HG02885 (cell line): Measurements from ENCODE around the gene GNPTAB.
"Not testable (repeated sequence)": the region's sequence is repeated elsewhere in the genome, so short reads cannot be mapped to it uniquely, and the experiment has no call there.

Experiments used
- ATAC-seq: cut with Tn5 transposase; IDR thresholded peaks from one replicate; pipeline ENCODE4 v1.9.1; 2021; ENCODE audit warnings: mild to moderate bottlenecking; ENCODE audit not compliant: unreplicated experiment, poor library complexity

GNPTAB gene

DNA sequence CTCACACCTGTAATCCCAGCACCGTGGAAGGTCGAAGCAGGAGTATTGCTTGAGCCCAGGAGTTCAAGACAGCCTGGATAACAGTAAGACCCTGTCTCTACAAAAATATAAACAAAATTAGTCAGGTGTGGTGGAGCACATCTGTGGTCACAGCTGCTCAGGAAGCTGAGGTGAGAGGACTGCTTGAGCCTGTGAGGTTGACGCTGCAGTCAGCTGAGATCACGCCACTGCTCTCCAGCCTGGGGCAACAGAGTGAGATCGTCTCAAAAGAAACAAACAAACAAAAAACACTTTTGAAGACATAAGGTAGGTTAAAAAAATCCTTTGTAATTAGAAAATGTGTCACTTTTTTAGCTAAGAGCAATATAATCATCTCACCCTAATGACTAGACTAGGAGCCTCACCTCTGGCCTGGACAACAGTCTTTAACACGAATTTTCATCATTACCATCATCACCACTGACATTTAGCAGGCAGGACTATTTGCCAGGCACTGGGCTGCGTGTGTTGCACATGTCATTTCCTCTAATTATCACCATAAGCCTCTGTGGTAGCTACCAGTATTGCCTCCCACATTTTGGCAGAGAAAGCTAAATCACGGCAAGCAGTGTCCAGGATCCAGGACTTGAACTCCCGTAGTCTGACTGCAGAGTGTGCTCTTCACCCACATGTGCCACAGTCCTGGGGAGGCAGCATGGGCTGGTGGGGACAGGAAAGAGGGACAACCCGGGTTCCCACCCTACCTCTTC is 86.9 kb downstream of the GNPTAB start:
- ATAC-seq, result peak; percentile 94

DNA sequence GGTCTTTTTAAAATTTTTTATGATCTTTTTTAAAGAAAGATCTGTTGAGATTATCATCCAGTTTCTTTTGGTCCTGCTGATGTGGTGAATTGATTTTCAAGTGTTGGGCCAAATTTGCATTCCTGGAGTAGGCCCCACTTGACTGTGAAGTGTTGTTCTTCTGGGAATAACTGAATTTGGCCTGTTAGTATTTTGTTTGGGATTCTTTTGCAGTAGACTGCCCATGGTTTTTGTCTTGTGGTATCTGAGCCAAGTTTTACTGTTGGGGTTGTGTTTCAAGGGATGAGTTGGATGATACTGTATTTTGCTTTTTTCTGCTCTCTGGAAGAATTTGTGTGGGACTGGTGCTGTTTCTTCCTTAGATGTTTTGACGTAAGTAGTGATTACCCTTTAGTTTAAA is 87.5 kb downstream of the GNPTAB start:
- no peak for ATAC-seq

DNA sequence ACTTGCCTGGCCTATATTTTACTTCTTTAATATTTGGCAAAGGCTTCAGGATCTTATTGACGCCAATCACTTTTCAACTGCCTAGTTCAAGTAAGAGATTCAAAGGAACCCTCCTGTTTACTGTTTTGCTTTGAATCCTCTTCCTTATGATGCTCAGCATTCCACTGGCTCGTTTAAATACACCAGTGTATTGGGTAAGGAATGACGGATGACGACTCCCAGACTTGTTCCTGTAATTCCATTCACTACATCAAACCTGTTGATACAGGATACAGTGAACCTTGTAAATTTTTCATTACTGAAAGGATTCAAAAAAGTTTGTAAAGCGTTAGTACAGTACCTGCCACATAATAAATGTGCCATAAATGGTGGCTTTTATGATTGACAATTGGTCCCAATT is 89.8 kb downstream of the GNPTAB start:
- ATAC-seq, result no peak

DNA sequence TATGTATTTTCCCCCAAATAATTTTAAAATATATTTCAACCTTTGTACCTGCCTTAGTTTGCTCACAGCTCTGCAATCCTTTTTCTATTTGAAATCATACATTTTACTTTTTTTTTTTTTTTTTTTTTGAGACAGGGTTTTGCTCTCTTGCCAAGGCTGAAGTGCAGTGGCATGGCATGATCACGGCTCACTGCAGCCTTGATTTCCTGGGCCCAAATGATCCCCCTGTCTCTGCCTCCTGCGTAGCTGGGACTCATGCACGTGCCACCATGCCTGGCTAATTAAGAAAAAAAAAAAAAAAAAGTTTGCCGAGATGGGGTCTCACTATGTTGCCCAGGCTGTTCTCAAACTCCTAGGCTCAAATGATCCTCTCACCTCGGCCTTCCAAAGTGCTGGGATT is 90.2 kb downstream of the GNPTAB start:
- no peak for ATAC-seq

DNA sequence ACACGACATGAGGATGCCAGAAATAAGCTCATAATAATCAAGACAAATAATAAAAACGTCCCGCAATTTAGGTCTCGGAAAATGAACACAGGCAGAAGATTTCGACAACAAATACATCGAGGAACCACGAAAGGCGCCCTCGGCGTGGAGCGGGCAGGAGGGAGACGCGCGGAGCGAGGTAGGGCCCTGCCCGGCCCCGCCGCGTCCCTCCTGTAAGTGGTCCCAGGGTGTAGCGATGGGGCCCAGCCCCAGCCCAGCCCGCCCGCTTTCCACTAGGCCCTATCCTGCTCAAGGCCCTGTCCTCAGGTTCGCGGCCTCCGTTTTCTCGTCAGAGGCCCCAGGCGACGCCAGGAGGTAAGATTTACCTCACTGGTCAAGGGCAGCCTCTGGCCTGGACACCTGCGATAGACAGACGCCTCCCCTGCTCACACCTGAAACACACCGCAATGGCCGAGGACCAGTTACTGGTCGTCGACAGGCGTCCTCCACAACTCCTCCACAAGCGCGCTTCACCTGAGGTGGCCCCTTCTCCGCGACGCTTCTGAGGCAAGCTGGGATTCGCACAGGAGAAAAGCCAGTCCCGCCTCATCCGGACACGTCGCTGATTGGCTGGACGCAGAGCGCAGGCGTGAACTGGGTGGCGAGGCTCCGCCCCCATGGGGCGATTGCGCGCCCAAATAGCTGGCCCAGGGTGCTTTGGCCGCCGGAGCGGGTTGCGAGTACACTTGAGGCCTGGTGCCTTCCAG is 91.7 kb downstream of the GNPTAB start, which contains the start of gene SYCP3:
Gene SYCP3, minus strand, starts transcription at position 543 of the 746 bp plus-strand sequence. CDS start 1,527 bp downstream, outside the sequence.
- ATAC-seq, result no peak

DNA sequence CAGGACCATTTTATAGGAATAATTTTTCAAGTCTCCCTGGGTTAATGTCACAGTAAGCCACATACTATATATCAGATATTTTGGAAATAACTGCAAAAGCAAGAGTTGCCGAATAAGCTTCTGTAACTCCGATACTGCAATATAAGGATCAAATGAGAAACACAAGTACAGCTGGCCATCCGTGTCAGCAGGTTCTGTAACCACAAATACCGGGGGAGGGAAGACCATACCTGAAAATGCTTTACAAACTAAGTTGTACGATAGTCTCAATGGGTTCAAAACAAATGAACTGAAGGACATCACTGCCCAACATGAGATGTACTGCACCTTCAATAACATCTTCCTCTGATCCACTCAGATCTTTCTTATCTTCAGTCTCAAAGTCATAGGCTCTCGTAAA is 93.3 kb downstream of the GNPTAB start:
- ATAC-seq, result no peak

DNA sequence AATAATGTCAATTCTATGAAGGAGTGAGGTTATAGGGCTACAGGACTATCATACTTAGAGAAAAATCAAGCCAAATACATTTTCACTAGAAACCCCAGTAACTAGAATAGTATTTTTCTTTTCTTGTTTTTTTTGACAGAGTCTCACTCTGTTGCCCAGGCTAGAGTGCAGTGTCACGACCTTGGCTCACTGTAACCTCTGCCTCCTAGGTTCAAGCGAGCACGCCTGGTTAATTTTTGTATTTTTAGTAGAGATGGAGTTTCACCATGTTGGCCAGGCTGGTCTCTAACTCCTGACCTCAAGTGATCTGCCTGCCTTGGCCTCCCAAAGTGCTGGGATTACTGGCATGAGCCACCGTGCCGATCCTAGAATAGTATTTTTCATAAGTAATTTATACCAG is 96.3 kb downstream of the GNPTAB start:
- not testable (repeated sequence) for ATAC-seq

DNA sequence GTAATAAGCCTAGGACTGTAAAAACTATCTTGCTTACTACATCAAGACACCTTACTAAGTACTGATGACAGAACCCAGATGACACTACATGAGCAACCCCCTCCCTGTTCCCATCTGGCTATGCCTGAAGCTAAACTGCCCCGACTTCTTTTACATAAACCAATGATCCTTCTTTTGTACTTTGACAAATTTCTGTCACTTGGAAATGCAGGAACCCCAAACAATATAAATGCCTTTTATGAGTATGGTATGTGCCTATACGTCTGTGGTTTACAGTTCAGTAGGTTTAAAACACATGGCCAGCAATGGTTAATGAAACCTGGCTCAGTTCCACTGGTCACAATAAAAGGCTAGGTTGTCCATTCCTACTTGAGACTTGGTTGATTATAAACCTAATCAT is 97.6 kb downstream of the GNPTAB start:
- ATAC-seq, result no peak

DNA sequence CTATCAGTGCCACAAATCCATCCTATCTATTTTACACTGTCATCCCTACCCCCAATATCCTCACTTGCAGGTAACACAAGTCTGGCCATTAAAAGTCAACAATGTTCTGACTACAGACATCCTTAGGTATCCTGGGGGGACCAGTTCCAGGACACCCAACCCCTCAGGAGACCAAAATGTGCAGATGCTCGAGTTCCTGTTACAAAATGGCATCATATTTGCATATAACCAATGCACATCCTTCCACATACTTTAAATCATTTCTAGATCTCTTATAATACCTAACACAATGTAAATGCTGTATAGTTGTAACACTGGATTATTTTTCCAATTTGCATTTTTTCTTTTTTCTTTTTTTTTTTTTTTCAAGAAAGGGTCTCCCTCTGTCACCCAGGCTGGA is 98.4 kb downstream of the GNPTAB start:
- ATAC-seq, result no peak

DNA sequence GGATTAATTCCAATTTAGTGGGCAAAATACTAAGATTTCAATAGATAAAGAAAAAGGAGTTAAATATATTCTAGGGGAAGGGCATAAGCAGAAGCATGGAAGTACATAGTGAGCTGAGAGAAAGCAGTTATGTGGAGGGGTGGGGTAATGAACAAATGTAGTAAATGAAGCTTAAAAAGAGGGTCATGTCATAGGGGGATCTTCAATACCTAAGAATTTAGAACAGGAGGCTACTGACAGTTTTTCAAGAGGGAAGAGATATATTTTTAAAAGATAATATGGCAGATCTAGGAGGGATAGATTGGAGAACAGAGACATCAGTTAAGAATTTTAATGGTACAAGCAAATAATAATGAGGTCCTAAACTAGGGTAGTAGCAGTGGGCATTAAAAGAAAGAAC is 100.9 kb downstream of the GNPTAB start:
- no peak for ATAC-seq

DNA sequence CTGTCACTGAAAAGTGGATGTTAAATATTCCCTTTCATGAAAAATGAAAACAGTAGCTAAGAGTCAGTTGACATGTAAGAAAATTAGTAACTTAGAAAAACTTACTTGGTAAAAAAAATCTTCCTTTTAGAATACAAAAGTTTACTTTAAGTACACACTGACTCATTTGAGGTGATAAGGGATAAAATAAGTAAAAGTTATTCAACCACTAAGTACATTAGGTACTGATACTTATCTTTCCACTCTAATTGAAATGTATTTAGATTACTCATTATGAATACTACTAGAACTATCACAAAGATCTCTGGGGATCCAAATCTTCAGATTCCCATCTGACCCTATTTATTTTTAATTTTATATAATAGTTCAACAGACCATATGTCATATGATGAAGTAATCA is 103.7 kb downstream of the GNPTAB start:
- ATAC-seq, result no peak

DNA sequence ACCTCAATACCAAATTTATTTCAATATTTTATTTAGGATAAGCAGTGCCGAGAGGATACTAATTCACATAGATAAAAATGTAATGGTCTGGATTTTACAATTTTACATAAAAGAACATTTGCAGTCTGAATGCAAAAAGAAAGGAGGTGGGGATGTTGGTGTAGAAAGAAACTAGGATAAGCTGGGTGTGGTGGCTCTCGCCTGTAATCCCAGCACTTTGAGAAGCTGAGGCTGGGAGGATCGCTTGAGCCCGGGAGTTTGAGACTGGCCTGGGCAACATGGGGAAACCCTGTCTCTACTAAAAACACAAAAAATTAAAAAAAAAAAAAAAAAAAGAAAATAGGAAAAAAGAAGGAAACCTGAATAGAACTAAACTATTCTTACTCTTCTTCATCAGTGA is 108.4 kb downstream of the GNPTAB start:
- no peak for ATAC-seq

DNA sequence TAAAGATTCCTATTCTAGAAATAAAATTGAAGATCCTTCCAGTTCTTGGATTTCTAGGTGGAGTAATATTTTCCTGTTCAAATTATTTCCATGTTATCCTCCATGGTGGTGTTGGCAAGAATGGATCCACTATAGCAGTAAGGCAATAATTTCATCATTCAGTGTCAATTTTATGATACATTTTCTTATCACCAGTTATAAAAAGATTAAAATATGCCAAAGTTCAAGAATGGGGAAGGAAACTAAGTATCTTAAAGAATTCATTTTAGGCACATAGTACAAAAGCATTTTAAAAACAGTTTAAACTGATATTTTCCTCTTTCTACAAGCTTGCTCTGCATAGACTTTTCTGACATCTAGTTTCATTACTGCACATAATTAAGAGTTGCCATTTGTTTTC is 110.6 kb downstream of the GNPTAB start:
- no peak for ATAC-seq

DNA sequence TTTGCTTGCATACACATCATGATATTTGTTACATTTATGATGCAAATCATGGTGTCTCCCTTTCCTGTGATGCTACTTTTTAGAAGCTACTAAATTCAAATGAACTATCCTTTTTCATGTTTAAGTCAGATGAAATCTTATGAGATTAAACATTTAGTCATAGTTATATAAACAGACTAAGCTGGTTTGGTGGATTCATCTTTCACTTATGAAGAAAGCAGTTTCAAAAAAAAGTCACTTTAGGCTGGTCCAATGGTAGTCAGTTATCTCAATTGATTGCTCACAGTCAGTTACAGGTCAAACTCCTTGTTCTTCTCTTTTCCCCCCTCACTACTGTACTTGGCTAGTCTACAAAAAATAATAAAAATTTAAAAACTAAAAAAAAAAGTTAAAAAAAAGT is 111.2 kb downstream of the GNPTAB start:
- no peak for ATAC-seq

DNA sequence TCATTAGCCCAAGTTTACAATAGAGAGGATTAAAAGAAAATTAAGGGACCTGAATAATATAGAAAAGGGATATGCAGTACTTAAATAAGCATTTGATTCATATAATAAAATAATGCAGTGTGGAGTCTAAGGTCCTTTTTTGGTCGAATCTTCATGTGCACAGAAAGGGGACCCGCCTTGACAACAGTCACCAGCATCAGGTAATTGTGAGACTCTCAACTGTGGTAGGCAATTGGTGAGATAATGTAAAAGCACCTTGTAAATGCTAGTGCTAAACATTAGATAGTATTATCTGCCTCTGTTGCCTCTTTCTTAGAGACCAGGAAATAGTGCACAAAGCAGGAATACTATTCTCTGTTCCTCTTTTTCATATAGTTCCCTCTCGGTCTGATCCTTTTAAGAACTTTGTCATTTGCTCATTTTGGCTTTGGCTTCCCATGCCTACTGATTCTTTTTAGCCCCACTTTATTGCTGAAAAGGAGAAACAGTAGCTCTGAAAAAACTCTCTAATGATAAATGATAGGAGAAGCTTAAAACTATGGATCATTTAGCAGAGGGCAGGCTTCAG is 115.8 kb downstream of the GNPTAB start:
- ATAC-seq, result no peak

DNA sequence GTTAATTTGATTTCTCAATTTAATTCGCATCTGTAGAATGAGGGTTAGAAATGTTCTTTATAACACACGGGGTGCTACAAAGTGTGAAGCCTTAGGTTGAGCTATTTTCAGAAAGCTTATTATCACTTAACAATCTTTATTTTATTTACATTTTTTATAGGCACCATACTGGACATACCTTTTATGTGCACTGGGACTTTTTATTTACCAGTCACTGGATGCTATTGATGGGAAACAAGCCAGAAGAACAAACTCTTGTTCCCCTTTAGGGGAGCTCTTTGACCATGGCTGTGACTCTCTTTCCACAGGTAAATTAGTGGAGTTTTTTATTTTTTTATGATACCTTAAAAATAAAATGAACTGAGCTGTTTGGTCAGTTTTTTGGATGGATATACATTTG is 116.8 kb downstream of the GNPTAB start:
- ATAC-seq, result no peak

DNA sequence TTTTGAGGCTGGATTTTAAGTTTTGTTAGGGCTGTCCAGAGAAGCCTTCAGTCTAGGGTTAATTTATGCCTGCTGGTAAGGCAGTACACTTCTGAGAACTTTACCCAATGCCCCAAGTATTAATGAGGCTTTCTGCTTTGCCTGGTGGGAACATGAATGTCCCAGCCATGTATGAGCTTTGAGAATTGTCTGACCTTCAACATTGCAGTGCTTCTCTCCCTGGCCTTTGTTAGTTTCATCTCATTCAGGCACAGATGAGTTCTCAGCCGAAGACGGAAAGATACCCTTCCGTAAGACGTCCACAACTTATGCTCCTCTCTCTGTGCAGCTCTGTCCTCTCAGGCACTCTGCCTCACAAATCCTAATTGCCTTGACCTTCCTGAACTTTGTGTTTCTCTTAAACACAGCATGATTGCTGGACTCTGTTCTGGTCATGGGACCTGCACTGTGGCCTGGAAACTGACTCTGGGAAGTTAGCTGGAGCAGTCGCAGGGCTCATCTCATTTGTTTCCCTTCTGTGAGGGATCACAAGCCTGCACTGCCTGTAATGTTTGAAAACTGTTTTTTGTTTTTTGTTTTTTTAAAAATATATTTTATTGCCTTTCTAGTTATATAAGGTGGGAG is 117.6 kb downstream of the GNPTAB start:
- ATAC-seq, result no peak

DNA sequence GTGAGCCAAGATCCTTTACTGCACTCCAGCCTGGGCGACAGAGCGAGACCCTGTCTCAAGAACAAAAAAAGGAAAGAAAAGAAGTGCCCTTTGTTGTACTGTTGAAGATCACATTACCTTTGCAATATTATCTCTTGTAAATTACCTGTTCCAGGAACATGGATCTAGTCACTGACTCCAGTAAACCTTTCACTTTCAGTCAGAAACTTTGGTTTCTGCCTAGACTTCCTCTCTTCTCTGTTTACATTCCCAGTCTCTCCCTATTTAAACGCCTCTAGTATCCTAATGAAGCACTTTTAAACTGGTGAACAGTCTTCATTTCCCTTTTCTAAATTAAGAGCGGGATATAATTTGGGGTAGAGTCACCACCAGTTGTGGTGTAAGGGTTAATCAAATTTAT is 120.5 kb downstream of the GNPTAB start:
- ATAC-seq, result no peak

DNA sequence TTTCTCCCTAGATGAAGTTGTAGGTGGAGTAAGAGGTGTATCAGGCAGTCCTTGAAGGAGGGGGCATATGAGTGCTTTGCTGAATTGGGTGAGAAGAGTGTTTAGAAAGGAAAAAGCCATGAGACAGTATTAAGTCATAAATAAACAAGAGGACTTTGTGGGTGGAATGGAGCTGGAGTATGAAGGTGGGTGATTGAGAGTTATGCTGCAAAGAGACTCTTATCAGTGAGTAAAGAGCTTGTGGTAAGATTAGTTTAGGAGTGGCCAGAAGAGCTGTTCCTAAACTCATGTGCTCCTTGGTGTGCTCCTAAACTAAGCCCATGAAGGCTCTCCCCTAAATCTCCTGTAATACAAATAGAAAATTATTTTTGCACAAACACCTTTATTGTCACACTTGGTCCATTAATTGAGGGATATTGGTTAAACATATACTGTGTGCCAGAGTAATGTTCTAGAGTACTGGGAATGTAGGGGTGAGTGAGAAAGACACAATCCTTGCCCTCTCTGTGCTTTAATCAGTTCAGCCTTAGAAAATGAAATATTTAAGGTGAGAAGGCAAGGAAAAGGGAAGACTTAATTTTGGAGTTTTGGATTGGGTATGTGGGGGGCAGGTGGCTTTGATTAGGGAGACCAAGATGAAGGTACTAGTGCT is 123.5 kb downstream of the GNPTAB start:
- no peak for ATAC-seq

DNA sequence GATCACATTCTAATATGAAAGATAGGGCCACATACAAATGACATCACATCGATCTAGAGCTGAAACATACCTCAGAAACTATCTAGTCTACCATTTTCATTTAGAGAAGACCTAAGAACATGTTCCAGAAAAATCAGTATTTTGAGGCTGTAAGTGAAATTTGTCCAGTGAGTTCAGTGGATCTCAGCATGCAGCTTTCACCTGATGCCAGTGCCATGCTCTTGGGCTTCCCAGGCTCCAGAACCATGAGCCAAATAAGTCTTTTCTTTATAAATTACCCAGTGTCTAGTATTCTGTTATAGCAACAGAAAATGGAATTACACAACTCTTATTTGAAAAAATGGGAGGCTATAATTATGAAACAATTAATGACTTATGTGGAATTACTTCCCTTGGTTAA is 124.4 kb downstream of the GNPTAB start:
- ATAC-seq, result no peak

DNA sequence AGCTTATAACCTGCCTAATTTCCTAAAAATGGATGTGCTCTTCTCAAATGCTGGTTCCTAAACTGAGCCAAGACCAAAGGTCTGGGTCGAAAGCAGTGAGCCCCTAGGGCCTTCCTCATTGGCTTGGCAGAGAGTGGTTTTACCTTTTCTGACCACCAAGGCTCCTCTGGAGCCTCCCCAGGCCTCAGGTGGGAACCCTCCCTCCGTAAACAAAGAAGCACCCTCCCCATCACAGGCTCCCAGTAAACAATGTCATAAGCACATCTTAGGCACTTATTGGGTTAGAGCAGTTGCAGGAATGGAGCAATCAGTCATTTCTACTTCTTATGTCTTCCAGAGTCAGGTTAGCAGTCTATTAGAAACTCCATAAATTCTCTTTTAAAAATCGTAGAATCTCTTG is 127.3 kb downstream of the GNPTAB start:
- ATAC-seq, result no peak
